HTERT RPE-1 (cell line): ENCODE data around the gene OBSCN.

Source experiments
- in situ Hi-C: fragments of 300-500 bp; cut with MboI; formaldehyde crosslinking; loops from 4 replicates; pipeline ENCODE4 v1.14.3; 2020; ENCODE audit warnings: low sequenced_read_pairs

Gene OBSCN

GRCh38 chr1:228363686-228364067, 155.8 kb downstream of the OBSCN start:
- in situ Hi-C loops: no loop called here

GRCh38 chr1:228364068-228364705, 156.3 kb downstream of the OBSCN start:
- in situ Hi-C loops: no loop called here

- in situ Hi-C loops: no loop called here
Measured at GRCh38 chr1:228364706-228365213, 156.9 kb downstream of the OBSCN start.

DNA sequence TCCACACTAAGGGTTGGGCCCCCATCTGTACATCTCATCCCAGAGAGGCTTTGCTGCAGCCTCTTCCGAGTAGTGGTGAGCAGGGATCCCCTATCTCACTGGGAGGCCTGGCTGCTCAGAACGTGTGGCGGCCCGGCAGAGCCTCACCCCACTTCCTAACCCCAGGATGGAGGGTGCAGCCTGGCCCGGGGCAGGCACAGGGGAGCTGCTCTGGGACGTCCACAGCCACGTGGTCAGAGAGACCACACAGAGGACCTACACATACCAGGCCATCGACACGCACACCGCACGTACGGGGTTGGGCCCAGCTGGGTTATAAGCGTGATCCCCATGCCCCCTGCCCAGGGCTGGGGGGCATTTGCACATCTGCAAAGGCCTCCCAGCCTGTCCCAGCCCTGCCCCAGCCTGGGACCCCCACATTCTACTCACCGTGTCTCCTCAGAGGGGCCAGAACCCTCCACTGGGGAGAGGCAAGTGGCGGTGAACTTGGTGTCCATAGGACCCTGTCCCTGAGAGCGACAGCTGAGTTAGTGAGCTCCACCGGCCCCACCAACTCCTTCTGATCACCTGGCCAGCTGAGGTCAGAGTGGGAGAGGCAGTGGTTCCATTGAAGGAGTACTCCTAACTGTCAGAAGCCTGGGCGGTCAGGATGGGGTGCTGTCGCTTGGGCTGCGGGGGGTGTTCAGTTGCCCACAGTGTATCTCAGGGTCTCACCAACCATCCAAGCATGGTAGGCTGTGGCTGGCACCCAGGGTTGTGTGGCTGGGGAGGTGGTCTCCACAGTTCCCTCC, 157.6 kb downstream of the OBSCN start:
- in situ Hi-C loops: no loop called here

DNA sequence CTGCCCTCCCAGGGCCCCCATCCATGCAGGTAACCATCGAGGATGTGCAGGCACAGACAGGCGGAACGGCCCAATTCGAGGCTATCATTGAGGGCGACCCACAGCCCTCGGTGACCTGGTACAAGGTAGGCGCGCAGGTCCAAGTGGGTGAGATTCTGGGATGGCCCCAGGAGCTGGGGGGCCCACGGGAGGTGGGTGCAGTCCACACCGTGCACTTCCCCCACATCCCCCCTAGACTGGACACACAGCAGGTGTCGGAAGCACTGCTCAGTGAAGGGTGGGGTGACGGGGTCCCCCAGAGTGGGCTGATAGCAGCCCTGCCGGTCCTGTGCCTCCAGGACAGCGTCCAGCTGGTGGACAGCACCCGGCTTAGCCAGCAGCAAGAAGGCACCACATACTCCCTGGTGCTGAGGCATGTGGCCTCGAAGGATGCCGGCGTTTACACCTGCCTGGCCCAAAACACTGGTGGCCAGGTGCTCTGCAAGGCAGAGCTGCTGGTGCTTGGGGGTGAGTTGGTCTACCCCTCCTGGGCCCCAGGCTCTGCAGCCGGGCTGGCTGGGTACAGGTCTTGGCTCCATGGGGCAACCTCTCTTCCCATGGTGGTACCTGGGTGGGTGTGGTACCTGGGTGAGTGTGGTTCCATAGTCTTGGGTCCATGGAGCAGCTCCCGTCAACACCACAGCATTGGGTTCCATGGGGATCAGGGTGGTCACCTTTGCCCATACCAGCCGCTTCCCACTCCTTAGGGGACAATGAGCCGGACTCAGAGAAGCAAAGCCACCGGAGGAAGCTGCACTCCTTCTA, 158.4 kb downstream of the OBSCN start:
- in situ Hi-C loops: no loop called here

DNA sequence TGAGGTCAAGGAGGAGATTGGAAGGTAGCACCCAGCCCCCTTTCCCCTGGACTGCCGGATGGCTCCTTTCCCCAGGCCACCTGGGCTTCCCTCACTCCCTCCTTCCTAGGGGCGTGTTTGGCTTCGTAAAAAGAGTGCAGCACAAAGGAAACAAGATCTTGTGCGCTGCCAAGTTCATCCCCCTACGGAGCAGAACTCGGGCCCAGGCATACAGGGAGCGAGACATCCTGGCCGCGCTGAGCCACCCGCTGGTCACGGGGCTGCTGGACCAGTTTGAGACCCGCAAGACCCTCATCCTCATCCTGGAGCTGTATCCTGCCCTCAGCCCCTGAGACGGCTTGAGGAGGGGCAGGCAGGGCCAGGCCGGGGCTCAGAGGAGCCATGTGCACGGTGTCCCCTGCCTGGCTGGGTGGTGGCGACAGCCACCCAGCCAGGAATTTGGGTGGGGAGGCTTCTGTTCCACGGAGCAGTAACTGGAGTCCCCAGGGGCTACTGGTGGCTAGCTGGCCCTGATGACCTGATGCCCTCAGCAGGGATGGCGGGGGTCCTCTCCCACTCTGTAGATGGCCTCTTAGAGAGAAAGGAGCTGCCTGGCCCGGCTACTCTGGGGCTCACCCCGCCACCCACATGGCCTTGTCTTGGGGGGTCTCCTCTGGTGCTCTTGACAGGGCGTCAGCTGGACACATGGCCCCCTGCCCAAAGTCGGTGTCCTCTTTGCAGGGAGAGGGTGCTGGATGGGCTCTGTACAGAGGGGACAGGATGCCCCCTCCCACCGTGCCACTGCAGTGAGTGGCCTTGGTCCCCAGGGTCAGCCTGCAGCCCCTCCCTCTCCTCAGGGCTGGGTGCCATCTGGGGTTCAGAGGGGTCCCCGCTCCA, 159.3 kb downstream of the OBSCN start:
- in situ Hi-C loops: no loop called here

DNA sequence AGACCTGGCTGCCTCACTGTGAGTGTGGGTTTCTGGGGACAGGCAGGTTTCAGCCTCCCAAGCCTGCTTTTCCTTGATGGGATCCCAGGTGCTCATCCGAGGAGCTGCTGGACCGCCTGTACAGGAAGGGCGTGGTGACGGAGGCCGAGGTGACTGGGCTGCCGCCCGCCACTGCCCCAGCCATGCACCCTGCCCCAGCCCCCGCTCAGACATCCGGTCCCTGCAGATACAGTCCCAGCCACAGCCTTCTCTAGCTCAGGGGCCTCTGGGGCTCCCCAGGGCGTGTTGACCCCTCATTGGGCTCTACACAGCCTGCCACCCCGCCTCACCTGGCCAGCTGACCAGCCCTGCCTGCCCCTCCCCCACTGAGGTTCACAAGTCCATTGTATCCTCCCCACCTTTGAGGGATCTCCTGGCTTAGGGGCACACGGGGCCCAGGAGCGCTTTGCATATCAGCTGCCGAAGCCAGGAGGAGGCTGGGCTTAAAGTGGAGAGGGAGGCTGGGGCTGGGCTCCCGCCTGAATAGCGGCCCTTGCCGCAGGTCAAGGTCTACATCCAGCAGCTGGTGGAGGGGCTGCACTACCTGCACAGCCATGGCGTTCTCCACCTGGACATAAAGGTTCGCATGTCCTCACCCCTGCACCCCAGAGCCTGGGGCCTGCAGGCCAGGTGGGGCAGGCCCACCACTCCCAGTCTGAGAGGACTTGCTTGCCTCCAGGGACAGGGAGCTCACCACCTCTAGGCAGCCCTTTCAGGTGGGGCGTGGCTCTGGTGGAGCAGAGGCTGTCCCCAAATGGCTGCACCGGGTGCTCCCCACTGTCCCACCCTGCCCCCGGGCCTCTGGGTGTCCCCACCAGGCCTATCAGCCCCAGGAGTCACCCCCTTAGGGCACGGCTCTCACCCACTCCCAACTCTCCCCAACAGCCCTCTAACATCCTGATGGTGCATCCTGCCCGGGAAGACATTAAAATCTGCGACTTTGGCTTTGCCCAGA, 160.3 kb downstream of the OBSCN start:
- in situ Hi-C loops: no loop called here

- in situ Hi-C loops: no loop called here
Measured at GRCh38 chr1:228368801-228369607, 161.2 kb downstream of the OBSCN start.

- in situ Hi-C loops: no loop called here
Measured at GRCh38 chr1:228369608-228370438, 162.0 kb downstream of the OBSCN start.

DNA sequence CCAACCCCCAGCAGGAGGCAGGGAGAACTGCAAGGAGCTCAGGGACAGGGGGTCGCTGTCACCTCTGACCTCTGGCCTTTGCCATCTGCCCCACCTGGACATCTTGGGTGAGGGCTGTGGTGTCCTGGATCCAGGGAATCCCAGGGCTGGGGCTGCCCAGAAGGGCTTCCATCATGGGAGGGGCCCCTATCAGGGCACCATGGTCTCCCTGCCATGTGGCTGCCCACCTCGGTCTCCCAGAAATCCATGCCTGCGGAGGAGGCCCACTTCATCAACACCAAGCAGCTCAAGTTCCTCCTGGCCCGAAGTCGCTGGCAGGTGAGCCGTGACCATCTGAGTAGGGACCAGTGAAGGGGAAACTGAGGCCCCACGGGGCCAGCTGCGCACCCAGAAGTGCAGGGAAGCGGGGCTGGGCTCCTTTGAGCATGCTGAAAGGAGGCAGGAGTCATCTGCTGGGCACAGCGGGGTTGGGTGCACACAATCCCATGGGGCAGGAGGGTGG, 162.6 kb downstream of the OBSCN start:
- in situ Hi-C loops: no loop called here

GRCh38 chr1:228370941-228371740, 163.3 kb downstream of the OBSCN start:
- in situ Hi-C loops: no loop called here

DNA sequence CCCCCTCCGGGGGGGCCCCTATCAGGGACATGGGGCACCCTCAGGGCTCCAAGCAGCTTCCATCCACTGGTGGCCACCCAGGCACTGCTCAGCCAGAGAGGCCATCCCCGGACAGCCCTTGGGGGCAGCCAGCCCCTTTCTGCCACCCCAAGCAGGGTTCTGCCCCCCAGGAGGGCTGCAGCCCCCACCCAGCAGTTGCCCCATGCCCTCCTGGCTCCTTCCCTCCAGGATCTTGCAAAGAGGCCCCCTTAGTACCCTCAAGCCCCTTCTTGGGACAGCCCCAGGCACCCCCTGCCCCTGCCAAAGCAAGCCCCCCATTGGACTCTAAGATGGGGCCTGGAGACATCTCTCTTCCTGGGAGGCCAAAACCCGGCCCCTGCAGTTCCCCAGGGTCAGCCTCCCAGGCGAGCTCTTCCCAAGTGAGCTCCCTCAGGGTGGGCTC, 163.9 kb downstream of the OBSCN start:
- in situ Hi-C loops: no loop called here

- in situ Hi-C loops: no loop called here
Measured at GRCh38 chr1:228372183-228373003, 164.5 kb downstream of the OBSCN start.

GRCh38 chr1:228373004-228373680, 165.3 kb downstream of the OBSCN start:
- in situ Hi-C loops: no loop called here
